T1000 (cell line): ENCODE results near the gene PLIN1.
"Not testable (repeated sequence)": the region's sequence is repeated elsewhere in the genome, so short reads cannot be mapped to it uniquely, and the experiment has no call there.

Source experiments
- DNase-seq: peaks from one replicate; lab custom pipeline; 2025; ENCODE audit warnings: mixed read lengths; lab: John Stamatoyannopoulos, UW

Gene PLIN1

GRCh38 chr15:89679212-89679611 lies at the start of gene PLIN1:
TSS of gene PLIN1 (minus strand) at chr15:89679367. CDS start at chr15:89677489, 1,878 bp downstream.
- DNase-seq: no peak

GRCh38 chr15:89728254-89728653 lies 49.1 kb upstream of the PLIN1 start:
- DNase-seq: no peak

GRCh38 chr15:89725064-89725463 lies 45.9 kb upstream of the PLIN1 start:
- no peak for DNase-seq

GRCh38 chr15:89724621-89725020 lies 45.5 kb upstream of the PLIN1 start:
- DNase-seq: no peak

- no peak for DNase-seq
Observed at GRCh38 chr15:89723031-89723430, 43.9 kb upstream of the PLIN1 start.

- no peak for DNase-seq
Observed at GRCh38 chr15:89714775-89715174, 35.6 kb upstream of the PLIN1 start.

GRCh38 chr15:89707577-89707976 lies 28.4 kb upstream of the PLIN1 start:
- DNase-seq: no peak

- DNase-seq: no peak
Observed at GRCh38 chr15:89704411-89704810, 25.2 kb upstream of the PLIN1 start.

- DNase-seq: no peak
Observed at GRCh38 chr15:89695198-89695597, 16.0 kb upstream of the PLIN1 start.

- DNase-seq: no peak
Observed at GRCh38 chr15:89693696-89694095, 14.5 kb upstream of the PLIN1 start.

- DNase-seq: no peak
Observed at GRCh38 chr15:89693091-89693490, 13.9 kb upstream of the PLIN1 start.

- peak; percentile 60 for DNase-seq
Observed at GRCh38 chr15:89690276-89691218, 11.4 kb upstream of the PLIN1 start, which contains the start of the genes PEX11A and WDR93. TSS of gene PEX11A (minus strand) at chr15:89690754. CDS start at chr15:89690632, 122 bp downstream. TSS of gene WDR93 (plus strand) at chr15:89690811. CDS start at chr15:89701747, 10,936 bp downstream.

- DNase-seq: not testable (repeated sequence)
Observed at GRCh38 chr15:89689930-89690275, 10.7 kb upstream of the PLIN1 start.

GRCh38 chr15:89686522-89686921 lies 7.4 kb upstream of the PLIN1 start:
- DNase-seq: no peak

- no peak for DNase-seq
Observed at GRCh38 chr15:89685995-89686394, 6.8 kb upstream of the PLIN1 start.

- no peak for DNase-seq
Observed at GRCh38 chr15:89681146-89681545, 2.0 kb upstream of the PLIN1 start.

- DNase-seq: no peak
Observed at GRCh38 chr15:89680282-89680873, 1.2 kb upstream of the PLIN1 start.

- no peak for DNase-seq
Observed at GRCh38 chr15:89677381-89677780, 1.8 kb downstream of the PLIN1 start.

- no peak for DNase-seq
Observed at GRCh38 chr15:89675606-89676005, 3.6 kb downstream of the PLIN1 start.

GRCh38 chr15:89674526-89674925 lies 4.6 kb downstream of the PLIN1 start:
- no peak for DNase-seq

GRCh38 chr15:89673165-89673512 lies 6.0 kb downstream of the PLIN1 start:
- no peak for DNase-seq

GRCh38 chr15:89672221-89673164 lies 6.7 kb downstream of the PLIN1 start:
- DNase-seq: no peak
